Hippocampal formation (tissue), 2 donors: Measurements from ENCODE around the gene TRIM56.
"Not testable (repeated sequence)": the region's sequence is repeated elsewhere in the genome, so short reads cannot be mapped to it uniquely, and the experiment has no call there.

ENCODE experiments used
- DNase-seq, 2 donors: peaks; one replicate each; lab custom pipeline; 2025; lab: John Stamatoyannopoulos, UW

TRIM56 gene

DNA sequence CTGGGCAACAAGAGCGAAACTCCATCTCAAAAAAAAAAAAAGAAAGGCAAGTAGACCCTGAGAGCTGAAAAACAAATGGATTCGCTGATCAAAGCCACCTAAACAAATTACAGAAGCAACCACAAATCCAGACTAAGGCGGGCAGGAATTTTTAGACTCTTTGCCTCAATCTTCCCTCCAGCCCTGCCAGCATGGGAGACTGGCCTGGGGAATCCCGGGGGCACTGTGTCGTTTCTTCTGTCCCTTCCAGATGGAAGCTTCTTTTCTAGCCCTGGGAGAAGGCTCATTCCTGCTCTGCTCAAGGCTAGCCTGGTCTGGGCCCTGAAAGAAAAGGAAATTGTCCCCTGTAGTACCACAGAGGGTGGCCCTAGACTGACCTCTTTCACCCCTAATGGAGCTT, 26.0 kb downstream of the TRIM56 start:
- no peak for DNase-seq

DNA sequence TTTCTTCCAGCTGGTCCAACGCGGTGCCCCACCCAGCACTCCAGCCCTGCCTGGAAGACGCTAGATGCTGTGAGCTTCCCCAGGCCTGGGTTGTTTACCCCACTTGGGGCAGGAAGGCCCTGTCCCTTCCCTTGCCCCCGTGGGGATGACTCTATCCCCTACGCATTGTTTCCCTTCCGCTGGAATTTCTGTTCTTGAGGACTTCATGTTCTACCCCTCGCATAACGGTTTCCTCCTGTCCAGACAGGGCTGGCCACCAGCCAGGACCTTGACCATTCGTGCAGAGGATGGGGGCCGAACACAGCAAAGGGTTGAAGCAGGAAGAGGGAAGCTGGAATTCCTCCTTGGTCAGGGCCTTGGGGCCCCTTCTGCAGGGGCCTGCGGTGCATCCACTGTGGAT, 27.0 kb downstream of the TRIM56 start:
- DNase-seq = no peak

DNA sequence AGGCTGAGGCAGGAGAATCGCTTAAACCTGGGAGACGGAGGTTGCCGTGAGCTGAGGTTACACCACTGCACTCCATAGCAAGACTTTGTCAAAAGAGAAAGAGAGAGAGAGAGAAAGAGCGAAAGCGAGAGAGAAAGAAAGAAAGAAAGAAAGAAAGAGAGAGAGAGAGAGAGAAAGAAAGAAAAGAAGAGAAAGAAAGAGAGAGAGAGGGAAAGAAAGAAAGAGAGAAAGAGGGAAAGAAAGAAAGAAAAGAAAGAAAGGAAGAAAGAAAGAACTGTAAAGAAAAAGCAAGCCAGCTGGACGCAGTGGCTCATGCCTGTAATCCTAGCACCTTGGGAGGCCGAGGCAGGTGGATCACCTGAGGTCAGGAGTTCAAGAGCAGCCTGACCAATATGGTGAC, 27.9 kb downstream of the TRIM56 start:
- DNase-seq = not testable (repeated sequence)

DNA sequence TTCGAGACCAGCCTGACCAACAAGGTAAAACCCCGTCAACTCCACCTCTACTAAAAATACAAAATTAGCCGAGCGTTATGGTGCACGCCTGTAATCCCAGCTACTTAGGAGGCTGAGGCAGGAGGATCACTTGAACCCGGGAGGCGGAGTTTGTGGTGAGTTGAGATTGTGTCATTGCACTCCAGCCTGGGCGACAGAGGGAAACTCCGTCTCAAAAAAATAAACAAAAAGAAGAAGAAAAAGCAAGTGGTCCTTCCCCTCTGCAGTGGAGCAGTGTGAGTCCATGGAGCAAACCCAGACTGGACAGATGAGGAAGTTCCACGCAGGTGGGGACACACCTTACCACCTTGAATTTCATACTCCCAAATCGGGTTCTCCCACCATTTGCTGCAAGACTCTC, 28.6 kb downstream of the TRIM56 start:
- DNase-seq = no peak

DNA sequence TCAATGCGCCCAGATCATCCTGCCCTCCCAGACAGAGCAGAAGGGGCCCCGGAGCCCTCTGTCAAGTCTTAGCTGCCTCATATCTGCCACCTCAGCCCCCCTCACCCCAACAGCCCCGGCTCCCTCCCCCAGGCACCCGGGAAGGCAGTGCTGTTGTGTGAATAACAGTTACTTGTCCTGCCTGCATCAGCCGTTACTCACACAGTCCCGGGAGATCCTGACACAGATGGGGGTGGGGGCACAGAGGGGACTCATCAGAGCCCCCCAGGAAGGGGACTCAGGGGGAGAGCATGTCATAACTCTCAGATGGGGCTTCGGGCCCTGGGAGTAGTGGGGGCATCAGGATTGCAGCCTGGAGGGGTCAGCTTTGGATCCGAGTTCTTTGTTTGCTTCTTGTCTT, 29.2 kb downstream of the TRIM56 start:
- no peak for DNase-seq

DNA sequence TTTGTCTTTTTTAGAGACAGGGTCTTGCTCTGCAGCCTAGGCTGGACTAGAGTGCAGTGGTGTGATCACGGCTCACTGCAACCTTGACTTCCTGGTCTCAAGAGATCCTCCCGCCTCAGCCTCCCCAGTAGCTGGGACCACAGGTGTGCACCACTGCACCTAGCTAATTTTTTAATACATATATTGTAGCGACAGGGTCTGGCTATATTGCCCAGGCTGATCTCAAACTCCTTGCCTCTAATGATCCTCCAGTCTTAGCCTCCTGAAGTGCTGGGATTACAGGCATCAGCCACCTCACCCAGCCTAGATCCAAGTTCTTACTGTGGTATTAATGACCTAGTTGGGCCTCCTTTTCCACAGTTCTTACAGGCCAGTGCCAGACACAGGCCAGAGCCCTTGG, 29.9 kb downstream of the TRIM56 start:
- DNase-seq = no peak

DNA sequence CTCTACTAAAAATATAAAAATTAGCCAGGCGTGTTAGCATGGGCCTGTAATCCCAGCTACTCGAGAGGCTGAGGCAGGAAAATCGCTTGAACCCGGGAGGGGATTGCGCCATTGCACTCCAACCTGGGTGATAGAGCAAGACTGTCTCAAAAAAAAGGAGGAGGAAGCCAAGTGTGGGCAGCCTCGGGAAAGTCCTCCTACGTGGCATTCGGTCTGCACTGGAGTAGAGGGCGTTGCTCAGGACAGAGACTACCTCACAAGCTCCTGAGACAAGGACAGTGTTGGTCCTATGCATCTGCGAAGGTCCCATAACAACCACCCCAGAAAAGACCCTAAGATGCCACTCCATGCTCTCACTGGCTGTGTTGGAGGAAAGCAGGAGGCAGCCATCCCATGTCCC, 31.6 kb downstream of the TRIM56 start:
- no peak for DNase-seq

DNA sequence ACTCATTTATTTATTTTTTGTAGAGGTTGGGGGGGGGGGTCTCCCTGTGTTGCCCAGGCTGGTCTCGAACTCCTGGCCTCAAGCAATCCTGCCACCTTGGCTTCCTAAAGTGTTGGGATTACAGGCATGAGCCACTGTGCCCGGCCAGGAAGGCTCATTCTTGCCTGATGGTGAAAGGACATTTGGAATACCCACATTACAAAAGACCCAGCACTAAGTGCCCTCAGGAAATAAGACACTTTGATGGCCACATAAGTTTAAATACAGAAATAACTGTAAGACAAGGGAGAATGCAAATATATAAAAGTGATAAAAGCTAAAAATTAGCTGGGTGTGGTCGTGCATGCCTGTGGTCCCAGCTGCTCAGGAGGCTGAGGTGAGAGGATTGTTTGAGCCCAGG, 33.6 kb downstream of the TRIM56 start:
- no peak for DNase-seq

DNA sequence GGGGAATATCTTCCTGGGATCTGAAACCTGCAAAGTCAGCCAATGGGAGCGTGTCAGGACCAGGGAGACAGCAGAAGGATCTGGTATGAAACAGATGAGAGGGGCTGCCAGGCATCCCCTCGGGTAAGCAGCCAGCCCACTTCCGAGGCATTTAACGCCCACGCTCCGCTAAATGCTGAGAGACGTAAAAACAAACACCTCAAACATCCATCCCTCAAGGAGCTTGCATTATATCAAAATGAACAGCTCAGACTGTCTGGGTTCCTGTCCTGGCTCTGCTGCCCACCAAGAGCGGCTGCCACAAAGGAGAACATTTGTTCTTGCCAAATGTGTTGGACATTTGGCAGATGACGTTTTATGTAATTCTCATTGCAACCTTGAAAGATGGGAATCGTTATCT, 34.6 kb downstream of the TRIM56 start:
- no peak for DNase-seq

DNA sequence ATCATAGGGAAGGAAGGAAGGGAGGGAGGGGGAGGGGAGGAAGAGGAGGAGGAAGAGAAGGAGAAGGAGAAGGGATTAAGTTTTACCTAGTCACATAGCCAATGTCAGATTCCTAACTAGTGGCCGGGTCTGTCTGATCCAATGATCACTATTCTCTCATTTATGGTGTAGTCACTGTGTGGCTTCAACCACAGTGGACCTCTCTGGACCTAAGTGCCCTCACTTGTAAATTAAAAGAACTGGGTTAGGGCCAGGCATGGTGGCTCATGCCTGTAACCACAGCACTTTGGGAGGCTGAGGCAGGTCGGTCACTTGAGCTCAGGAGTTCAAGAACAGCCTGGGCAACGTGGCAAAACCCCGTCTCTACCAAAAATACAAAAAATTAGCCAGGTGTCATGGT, 35.0 kb downstream of the TRIM56 start:
- DNase-seq = no peak

DNA sequence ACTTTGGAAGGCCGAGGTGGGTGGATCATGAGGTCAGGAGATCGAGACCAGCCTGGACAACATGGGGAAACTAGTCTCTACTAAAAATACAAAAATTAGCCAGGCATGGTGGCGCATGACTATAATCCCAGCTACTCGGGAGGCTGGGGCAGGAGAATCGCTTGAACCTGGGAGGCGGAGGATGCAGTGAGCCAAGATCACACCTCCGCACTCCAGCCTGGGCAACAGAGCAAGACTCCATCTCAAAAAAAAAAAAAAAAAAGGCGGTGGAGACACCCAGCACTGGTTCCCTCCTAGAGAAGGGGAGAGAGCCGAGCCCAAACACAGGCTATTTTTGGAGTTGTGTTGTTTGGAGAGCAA, 36.3 kb downstream of the TRIM56 start:
- not testable (repeated sequence) for DNase-seq

DNA sequence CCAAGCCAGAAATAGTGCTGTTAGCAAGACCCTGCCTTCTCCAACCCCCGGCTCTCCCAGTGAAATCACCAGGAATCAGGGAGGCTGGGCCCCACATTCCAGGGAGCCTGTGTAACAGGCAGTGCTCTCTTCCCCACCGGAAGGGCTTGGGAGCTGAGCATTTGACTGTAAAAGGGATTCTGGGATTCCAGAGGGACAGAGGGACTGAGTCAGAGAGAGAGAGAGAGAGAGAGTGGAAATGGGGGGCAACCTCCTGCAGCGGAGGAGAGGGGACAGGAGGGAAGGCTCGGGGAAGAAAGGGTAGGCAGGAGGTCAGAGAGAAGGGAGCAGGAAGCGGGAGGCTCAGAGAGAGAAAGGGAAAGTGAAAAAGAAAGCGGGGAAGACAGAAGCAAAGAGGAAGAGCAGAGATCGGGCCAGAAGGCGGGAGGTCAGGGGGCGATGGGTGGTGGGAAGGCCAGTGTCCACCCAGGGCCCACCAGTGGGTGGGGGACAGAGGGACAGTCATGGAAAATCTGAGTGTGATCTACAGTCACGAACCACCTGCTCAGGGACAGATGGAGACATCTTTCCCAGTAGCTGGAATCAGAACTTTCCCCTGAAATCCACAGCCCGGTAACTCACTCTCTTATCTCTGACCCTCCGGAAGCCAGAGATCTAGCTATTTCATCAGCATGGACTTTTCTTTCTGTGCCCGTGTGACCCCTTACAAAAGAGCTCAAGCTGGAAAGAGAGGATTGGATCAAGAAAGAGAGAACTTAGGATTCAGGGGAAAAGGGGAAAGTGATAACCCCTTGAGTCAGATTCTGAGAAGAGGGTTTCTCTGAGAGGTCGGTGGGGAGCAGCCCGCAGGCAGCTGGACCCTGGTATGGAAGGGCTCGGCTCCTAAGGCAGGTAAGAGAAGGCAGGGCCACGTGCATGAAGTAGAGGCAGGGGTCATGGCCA, 37.0 kb downstream of the TRIM56 start:
- DNase-seq = no peak

DNA sequence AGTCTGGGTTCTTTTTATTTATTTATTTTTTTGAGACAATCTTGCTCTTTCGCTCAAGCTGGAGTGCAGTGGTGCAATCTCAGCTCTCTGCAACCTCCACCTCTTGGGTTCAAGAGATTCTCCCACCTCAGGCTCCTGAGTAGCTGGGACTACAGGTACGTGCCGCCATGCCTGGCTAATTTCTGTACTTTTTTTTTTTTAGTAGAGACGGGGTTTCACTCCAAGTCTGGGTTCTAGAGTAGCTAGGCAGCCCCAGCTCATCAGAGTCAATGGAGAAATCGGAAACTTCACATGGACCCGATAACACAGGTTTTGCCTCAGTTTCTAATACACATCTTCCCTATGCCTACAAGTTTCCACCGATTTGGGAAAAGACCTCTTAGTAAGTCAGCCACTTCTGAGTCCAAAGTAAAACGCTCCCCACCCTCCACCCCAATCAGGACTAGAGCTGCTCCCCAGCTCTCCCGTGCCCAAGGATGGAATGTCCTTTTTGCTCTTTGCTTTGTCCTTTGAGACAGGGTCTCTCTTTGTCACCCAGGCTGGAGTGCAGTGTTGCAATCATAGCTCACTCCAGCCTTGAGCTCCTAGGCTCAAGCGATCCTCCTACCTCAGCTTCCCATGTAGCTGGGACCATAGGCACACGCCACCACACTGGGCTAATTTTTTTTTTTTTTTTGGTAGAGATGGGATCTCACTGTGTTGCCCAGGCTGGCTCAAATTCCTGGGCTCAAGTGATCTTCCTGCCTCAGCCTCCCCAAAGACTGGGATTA, 37.8 kb downstream of the TRIM56 start:
- no peak for DNase-seq

DNA sequence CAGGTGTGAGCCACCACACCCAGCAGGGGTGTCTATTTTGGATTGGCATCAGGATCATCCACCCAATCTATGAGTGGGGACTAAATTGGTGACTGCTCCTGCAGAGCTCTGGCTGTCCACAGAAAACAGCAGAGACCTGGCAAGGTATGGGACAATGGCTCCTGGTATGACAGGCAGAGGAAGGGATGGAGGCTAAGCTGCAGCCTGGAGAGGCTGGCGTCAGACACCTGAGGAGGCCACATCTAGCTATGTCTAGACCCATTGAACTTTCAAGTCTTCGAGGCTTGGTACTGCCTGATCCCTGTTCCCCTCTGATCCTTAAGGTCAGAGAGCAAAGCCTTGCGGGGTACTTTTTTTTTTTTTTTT, 38.4 kb downstream of the TRIM56 start:
- no peak for DNase-seq

DNA sequence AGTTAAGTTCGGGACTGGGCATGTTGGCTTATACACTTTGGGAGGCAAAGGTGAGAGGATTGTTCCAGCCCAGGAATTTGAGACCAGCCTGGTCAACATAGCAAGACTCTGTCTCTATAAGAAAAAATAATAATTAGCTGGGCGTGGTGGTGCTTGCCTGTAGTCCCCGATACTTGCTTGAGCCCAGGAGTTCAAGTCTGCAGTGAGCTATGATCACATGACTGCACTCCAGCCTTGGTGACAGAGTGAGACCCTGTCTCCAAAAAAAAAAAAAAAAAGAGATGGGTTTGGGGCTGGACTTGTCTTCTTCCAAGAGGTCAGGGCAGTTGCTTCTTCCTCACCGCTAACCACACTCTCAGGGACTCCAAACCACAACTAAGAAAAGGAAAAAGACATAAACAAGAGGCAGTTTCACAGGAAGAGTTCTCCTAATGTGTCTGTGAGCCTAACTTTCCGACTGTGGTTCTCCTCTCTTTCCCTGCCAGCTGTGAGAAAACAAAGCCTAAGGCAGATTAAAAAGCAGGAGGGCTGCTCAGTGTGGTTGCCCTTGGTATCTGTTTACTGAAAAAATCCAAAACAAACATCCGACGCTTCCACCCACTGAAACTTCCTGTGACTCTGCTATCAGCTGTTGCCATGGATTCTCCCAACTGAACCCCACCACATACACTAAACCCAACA, 39.2 kb downstream of the TRIM56 start:
- no peak for DNase-seq

DNA sequence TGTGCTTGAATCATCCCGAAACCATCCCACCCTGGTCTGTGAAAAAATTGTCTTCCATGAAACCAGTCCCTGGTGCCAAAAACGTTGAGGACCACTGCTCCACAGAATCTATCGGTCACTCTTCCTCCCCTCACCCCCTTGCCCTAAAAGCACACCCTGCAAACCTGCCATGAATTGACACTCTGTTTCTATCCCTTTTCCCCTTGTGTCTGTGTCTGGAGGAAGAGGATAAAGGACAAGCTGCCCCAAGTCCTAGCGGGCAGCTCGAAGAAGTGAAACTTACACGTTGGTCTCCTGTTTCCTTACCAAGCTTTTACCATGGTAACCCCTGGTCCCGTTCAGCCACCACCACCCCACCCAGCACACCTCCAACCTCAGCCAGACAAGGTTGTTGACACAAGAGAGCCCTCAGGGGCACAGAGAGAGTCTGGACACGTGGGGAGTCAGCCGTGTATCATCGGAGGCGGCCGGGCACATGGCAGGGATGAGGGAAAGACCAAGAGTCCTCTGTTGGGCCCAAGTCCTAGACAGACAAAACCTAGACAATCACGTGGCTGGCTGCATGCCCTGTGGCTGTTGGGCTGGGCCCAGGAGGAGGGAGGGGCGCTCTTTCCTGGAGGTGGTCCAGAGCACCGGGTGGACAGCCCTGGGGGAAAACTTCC, 40.8 kb downstream of the TRIM56 start:
- peak in 1 of 2 donors; percentile 12 for DNase-seq

DNA sequence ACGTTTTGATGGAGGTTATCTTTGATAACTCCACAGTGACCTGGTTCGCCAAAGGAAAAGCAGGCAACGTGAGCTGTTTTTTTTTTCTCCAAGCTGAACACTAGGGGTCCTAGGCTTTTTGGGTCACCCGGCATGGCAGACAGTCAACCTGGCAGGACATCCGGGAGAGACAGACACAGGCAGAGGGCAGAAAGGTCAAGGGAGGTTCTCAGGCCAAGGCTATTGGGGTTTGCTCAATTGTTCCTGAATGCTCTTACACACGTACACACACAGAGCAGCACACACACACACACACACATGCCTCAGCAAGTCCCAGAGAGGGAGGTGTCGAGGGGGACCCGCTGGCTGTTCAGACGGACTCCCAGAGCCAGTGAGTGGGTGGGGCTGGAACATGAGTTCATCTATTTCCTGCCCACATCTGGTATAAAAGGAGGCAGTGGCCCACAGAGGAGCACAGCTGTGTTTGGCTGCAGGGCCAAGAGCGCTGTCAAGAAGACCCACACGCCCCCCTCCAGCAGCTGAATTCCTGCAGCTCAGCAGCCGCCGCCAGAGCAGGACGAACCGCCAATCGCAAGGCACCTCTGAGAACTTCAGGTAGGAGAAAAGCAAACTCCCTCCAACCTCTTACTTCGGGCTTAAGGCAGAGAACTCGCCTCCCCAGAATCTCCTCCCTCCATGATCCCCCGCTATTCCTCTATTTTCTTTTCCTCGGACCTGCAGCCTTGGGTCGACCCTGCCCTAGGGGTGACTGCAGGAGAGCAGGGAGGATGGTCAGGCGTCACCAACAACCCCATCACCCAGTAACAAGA, 41.6 kb downstream of the TRIM56 start, which contains the start of gene SERPINE1:
SERPINE1 (plus strand) TSS at position 454 of the 809 bp plus-strand sequence. CDS start 1,290 bp downstream, outside the sequence.
- peak in 1 of 2 donors; percentile 10 for DNase-seq

DNA sequence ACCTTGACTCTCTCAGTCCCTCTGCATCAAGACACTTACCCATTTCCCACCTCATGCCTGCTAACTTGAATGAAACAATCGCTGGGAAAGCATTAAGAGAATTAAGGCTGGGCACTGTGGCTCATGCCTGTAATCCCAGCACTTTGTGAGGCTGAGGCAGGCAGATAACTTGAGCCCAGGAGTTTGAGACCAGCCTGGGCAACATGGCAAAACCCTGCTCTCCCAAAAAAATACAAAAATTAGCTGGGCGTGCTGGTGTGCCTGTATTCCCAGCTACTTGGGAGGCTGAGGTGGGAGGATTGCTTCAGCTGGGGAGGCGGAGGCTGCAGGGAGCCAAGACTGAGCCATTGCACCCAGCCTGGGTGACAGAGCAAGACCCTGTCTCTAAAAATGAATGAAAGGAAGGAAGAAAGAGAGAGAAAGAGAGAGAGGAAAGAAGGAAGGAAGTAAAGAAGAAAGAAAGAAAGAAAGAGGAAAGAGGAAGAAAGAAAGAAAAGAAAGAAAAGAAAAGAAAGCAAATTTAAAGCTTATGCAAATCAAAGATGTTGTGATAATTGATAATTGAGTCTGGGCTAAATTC, 42.3 kb downstream of the TRIM56 start:
- no peak for DNase-seq

DNA sequence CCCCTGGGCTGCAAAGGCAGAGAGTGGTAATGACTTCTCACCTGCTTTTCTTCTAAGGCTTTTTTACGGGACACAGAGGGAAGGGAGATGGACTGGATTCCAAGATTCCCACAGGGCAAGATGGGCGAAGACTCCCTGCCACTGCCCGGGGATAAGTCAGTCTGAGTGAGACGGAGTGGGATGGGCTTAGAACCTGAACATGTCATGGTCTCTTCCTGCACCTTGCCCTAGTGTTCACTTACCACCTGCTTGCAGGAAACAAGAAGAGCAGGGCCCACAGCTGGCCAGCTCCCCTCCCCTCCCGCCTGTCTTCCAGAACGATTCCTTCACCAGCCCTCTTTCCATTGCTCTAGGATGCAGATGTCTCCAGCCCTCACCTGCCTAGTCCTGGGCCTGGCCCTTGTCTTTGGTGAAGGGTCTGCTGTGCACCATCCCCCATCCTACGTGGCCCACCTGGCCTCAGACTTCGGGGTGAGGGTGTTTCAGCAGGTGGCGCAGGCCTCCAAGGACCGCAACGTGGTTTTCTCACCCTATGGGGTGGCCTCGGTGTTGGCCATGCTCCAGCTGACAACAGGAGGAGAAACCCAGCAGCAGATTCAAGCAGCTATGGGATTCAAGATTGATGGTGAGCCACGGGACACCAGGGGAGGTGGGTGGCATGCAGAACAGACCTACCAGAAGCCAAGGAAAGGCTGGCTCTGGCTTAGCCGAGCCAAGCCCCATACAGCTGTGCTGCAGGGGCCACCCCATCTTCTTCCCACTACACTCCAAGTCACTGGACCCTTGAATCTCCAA, 43.0 kb downstream of the TRIM56 start:
- DNase-seq = no peak

DNA sequence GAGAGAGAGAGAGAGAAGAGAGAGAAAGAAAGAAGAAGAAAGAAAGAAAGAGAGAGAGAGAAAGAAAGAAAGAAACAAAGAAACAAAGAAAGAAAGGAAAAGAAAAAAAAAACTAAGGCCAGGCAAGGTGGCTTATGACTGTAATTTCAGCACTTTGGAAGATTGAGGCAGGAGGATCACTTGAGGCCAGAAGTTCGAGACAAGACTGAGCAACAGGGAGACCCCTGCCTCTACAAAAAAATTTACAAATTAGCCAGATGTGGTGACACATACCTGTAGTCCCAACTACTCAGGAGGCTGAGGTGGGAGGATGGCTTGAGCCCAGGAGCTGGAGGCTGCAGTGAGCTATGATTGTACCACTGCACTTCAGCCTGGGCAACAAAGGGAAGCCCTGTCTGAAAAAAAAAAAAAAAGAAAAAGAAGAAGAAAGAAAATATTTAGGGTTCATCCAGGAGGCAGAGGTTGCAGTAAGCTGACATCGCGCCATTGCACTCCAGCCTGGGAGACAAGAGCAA, 44.4 kb downstream of the TRIM56 start:
- DNase-seq = no peak
